HG03432 (cell line): ENCODE measurements around the gene PKP1.
"Not testable (repeated sequence)": the region's sequence is repeated elsewhere in the genome, so short reads cannot be mapped to it uniquely, and the experiment has no call there.

Experiments used
- ATAC-seq: cut with Tn5 transposase; IDR thresholded peaks from one replicate; pipeline ENCODE4 v1.9.1; 2021; ENCODE audit warnings: mild to moderate bottlenecking, moderate library complexity; ENCODE audit not compliant: unreplicated experiment

The PKP1 gene

DNA sequence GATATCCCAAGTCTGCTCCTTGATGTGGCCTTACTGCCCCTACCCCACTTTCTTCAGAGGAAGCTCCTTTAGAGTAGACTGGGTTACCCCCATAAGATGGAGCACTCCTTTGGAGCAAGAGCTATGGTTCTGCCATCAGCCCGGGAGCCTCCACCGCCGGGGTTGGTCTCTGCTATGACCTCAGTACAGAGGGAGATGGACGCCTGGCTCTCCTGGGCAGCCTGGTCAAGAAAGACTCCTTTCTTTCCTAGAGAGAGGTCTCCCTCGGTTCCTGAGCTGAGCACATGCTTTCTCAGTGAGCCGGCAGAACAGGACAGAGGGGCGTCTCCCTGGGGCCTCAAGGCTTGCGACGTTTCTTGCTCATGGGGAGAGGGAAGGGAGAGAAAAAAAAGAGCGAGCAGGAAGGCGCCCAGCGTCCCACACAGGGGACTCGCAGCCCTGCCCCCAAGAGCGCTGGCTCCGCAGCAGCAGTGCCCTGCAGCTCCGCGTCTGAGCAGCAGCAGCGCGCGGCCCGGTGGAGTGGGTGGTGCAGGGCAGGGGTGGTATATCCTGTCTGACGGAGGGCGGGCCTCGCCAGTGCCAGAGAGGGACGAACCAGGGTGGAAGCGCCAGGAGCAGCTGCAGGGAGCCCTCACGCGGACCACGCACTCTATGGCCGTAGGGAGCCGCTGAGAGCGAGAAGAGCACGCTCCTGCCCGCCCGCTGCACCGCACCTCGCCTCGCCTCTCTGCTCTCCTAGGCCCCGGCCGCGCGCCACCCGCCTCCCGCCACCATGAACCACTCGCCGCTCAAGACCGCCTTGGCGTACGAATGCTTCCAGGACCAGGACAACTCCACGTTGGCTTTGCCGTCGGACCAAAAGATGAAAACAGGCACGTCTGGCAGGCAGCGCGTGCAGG, at the start of gene PKP1:
Gene PKP1 (plus strand): TSS at position 576 of the 899 bp plus-strand sequence. CDS start 197 bp downstream, at position 773.
- ATAC-seq = no peak

DNA sequence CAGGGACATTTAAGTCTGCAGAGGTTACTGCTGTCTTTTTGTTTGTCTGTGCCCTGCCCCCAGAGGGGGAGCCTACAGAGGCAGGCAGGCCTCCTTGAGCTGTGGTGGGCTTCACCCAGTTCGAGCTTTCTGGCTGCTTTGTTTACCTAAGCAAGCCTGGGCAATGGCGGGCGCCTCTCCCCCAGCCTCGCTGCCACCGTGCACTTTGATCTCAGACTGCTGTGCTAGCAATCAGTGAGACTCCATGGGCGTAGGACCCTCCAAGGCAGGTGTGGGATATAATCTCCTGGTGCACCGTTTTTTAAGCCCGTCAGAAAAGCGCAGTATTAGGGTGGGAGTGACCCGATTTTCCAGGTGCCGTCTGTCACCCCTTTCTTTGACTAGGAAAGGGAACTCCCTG, 43.7 kb upstream of the PKP1 start:
- ATAC-seq = not testable (repeated sequence)

DNA sequence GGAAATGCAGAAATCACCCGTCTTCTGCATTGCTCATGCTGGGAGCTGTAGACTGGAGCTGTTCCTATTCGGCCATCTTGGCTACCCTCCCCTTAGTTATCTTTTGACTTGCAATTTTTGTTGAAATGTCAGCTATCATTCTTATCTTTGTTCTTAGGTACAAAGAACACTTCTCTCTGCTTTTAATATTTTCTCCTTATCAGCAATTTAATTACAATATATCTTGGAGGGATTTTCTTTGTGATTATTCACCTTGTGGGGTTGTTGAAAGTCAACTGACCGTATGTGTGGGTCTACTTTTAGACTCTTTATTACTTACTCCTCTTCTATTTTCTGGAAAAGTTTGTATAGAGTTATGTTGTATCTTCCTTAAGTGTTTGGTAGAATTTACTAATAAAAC, 43.1 kb upstream of the PKP1 start:
- ATAC-seq = no peak

GRCh38 chr1:201241736-201242135, 41.6 kb upstream of the PKP1 start:
- ATAC-seq = no peak

DNA sequence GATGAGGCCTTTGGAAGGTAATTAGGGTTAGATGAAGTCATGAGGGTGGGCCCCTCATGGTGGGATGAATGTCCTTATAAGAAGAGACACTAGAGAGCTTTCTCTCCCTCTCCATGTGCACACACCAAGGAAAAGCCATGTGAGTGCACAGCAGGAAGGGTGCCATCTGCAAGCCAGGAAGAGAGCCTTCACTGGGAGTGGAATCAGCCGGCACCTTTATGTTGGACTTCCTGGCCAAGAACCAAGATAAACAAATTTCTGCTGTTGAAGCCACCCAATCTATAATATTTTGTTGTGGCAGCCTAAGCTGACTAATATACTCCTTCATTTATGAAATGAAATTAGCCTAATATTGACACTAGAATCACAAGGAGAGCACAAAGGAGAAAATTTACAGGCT, 38.2 kb upstream of the PKP1 start:
- no peak for ATAC-seq

GRCh38 chr1:201248721-201249559, 34.4 kb upstream of the PKP1 start:
- ATAC-seq = no peak

DNA sequence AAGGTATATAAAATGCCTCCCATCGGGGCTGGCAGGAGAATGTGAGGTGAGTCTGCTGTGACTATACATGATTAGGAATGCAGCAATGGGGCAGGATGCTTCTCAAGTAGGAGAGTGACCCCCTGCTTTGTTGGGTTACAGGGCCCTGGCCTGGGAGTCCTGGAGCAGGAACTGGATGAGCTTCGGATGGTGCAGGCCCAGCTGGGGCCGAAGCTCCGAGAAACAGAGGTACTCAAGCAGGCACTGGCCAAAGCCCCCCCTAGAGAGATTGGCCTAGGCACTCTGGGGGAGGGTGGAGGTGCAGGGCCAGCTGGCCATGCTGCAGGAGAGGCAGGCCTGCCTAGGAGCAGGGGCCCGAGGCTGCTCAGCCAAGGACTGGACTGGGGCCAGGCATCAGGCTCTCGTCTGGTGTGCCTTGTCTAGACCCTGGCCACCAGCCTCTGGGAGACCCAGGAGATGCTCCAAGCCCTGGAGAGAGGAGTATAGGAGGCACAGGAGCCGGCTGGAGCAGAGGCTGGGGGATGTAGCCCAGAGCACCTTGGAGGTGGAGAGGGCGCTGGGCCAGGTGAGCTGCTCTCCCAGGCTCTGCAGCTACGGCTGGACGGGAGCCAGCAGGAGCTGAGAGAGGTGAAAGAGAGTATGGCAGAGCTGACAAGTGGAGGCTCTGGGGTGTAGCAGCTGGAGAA, 32.8 kb upstream of the PKP1 start:
- no peak for ATAC-seq

DNA sequence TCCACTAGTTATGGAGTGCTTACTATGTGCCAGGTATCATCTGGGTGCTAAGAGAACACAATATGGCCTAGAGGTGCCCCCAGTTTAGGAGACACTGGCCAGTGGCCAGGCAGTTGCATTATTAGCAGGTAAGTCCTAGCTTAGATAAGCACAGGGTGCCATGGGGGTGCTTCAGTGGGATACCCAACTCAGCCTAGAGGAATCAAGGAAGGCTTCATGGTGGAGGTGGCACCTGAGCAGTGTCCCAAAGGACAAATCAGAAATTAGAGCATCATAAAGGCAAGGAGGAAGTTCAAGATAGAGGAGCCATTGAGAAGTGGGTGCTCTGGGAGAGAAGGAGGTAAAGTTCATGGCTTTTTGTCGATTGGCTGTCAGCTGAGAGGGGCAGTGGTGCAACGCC, 31.9 kb upstream of the PKP1 start:
- no peak for ATAC-seq

DNA sequence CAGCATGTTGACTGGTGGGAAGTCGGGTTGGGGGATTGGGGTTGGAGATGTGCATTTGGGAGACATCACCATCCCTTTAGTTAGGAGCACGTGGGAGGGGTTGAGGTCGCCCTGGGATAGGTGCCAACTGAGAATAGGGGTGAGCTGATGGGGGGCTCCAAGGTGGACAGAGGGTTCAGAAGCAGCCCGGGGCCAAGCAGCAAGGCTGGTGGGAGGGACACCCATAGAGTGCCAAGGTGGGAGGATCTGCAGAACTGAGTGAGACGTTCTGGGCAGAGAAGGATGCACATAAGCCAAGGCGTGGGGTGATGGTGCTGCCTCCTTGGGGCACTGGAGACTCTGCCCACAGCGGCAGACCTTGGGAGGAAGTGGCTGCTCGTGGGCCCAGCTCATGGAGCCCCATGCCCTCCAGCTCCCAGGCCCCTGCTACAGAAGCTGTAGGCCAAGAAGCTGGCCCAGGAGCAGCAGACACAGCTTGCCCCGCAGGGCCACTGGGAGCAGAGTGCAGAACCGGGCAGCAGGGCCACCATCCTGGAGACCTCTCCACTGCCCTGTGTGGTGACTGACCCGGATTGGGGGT, 31.4 kb upstream of the PKP1 start:
- no peak for ATAC-seq

- ATAC-seq = no peak
These were observed 30.3 kb upstream of the PKP1 start for GRCh38 chr1:201252944-201253371.

- no peak for ATAC-seq
These were observed 29.9 kb upstream of the PKP1 start for GRCh38 chr1:201253411-201253810.

DNA sequence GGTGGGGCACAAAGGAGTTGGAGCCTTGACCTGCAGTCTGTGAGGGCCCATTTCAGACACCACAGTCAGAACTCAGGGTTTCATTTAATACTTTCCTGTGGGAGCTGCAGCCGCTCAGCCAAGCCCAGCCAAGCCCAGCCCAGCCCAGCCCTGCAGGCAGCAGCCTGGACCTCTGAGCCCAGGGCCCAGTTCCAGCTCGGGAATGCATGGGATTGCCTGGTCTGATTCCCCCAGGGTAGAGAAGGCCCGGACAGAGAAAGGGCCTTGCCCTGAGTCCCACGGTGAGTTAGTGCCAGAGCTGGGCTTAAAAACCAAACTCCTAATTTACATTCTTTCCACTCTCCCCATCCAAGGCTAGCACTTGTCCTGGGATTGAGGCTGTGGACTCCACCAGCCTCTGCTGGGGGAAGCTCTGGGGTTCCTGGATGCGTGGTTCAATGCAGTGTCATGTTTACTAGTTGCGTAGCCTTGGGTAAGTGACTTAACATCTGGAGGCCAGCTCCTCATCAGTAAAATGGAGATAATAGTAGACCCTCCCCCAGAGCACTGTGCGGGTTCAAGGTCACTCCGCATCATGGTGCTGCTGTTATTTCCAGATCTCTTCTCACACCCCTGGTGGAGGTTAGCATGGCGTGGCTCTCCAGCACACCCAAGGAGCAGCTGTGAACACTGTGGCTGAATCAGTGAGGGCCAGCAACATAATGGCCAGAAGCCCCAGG, 29.2 kb upstream of the PKP1 start:
- ATAC-seq = no peak

GRCh38 chr1:201254625-201255478, 28.5 kb upstream of the PKP1 start:
- no peak for ATAC-seq

DNA sequence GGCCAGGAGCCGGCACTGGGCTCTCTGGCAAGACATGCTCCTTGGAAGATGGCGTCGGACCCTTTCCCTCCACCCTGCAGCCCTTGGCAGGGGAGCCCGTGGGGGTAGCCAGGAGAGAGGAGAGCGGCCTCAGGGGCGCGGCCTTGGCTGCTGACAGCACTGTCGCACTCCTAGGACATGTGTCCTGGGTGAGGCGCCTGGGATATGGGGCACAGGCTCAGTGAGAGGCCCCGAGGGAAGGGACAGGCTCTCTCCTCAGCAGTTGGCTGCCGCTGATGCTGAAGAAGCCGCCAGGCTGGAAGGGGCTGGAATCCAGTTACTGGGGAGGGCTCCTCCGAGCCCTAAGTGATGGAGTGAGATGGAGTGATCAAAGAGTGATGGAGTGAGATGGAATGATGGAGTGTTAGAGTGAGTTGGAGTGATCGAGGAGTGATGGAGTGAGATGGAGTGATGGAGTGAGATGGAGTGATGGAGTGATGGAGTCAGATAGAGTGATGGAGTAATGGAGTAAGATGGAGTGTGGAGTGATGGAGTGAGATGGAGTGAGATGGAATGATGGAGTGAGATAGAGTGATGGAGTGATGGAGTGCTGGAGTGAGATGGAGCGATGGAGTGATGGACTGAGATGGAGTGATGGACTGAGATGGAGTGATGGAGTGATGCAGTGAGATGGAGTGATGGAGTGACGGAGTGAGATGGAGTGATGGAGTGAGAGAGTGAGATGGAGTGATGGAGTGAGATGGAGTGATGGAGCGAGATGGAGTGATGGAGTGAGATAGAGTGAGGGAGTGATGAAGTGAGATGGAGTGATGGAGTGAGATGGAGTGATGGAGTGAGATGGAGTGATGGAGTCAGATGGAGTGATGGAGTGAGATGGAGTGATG, 27.6 kb upstream of the PKP1 start:
- ATAC-seq = no peak

DNA sequence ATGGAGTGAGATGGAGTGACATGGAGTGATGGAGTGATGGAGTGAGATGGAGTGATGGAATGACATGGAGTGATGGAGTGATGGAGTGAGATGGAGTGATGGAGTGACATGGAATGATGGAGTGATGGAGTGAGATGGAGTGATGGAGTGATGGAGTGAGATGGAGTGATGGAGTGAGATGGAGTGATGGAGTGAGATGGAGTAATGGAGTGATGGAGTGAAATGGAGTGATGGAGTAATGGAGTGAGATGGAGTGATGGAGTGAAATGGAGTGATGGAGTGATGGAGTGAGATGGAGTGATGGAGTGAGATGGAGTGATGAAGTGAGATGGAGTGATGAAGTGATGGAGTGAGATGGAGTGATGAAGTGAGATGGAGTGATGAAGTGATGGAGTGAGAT, 25.2 kb upstream of the PKP1 start:
- ATAC-seq = not testable (repeated sequence)

- ATAC-seq = no peak
These were observed 24.5 kb upstream of the PKP1 start for GRCh38 chr1:201258763-201259230.

GRCh38 chr1:201259476-201260235, 23.6 kb upstream of the PKP1 start:
- no peak for ATAC-seq

- ATAC-seq = no peak
These were observed 23.1 kb upstream of the PKP1 start for GRCh38 chr1:201260236-201260590.
